Measurements from ENCODE around the gene FADS6. TPM values are rescaled to one million over a fixed set of nuclear protein-coding genes. Genes with fewer than 3 reads are reported as not detected.
A peak's percentile ranks its signal among the peaks of the same experiment; 100 is the strongest.

The FADS6 gene
- total and polyA plus RNA-seq, 2 donors, result 0.48 to 0.96 TPM

DNA sequence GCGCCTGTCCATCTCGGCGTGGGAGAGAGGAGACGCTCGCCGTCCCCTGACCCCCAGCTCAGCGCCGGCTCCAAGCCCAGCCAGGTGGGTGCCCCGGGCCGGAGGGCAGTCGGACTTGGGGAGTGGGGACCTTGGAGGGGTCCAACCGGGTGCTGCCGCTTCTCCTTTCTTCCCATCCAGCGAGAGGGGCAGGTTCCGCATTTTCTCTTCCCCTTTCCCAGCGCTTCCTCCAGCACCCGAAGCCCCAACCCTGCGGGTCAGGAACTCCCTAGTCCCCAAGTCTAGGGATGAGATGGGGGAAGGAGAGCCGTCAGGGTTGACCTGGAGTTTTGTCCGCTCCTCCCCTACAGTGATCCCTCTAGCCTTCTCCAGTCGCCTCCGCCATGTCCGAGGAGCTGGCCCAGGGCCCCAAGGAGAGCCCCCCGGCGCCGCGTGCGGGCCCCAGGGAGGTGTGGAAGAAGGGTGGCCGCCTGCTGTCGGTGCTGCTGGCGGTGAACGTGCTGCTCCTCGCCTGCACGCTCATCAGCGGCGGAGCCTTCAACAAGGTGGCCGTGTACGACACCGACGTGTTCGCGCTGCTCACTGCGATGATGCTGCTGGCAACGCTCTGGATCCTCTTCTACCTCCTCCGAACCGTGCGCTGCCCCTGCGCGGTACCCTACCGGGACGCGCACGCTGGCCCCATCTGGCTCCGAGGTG is 31.0 kb upstream of the FADS6 start, which contains the start of gene OTOP2:
OTOP2 (plus strand) TSS at position 24 of the 699 bp plus-strand sequence; CDS start at position 384, 360 bp downstream.
- Histone ChIP-seq H3K4me3 (ENCODE audit: low read depth, low read length) (peak within 1 kb of the TSS; percentile 28), H3K4me1 (ENCODE audit: insufficient read depth) (no peaks in the 10 kb centered on the region), H3K27ac (ENCODE audit: low read depth) (no peak within 1 kb of the TSS), H3K36me3 (ENCODE audit: insufficient read depth) (no peaks in the 10 kb centered on the region)
- 2% methylated on average over 54 of the region's 54 CpGs for WGBS
- no peak for DNase-seq (ENCODE audit: extremely low spot score)

DNA sequence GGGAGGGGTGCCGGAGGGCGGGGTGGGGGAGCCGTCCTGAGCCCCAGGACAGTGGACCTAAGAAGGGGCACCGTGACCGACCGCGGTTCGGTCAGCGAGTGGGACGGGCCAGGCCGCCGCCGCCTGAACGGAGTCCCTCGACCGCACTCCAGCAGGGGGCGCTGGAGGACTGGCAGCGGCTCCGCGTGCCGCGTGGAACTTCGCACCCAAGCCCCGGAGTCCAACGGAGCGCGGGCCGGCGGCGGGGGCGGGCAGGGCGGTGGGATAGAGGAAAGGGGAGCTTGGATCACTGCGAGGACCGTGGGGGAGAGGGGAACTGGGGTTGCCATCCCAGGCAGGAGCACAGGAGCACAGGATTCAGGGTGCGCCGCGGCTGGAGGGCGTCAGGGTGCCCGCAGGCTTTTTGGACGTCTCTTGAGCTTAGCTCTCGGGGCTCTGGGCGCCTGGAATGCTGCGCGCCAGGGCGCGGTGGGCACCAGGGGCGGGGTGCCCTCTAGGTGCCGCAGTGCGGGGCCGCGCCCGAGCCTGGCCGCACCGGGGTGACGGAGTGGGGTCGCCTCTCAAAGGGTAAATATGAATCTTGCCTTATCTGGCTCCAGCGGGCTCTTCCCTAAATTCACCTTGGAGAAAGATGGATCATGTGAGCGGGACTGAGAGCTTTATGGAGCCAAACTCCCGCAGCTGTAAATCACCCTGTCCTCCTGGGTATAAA is 30.3 kb upstream of the FADS6 start:
- no peak for DNase-seq (ENCODE audit: extremely low spot score)
- no peak overlapping the region for H3K27ac ChIP-seq (ENCODE audit: low read depth)
- peak overlapping the region; percentile 28 for H3K4me3 ChIP-seq (ENCODE audit: low read depth, low read length)
- H3K4me1 ChIP-seq (ENCODE audit: insufficient read depth), result no peaks in the 10 kb centered on the region
- H3K36me3 ChIP-seq (ENCODE audit: insufficient read depth), result no peaks in the 10 kb centered on the region
- 2% methylated on average over 59 of the region's 59 CpGs for whole genome bisulfite sequencing

DNA sequence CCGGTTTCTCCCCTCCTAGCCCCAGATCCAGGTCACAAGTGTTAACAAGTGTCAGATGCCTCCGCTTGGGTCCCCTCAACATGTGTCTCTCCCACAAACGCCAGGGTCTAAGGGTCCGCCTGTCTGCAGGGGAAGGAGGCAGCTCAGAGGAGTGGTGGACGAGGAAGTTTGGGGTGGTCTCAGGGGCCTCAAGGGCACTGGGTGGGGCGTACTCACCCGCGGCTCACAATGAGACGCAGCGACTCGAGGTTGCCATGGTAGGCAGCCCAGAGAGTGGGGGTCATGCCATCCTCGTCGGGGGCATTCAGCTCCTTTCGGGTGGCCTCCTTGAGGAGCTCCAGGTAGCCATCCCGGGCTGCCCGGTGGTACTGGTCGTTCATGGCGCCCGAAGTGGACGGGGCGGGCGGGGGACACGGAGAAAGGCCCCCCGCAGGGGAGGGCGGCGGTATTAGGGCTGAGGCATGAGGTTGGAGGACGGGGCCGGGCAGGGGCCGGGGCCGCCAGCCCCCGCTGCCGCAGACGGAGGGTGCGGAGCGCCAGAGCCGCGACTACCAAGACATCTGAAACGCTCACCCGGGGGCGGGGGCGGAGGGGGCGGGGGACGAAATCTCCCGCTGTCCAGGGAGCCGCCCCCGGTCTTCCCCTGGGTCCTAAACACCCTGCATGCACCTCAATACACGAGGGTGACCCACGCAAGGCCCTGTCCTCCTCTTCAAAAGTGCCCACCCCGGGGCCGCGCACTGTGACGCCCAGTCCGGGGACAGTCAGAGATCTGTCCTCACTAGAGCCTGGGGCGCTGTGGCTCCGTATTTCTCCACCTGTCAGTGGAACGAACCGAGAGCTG is 29.5 kb upstream of the FADS6 start, which contains the start of gene USH1G:
USH1G (minus strand) TSS at position 562 of the 844 bp plus-strand sequence; CDS start at position 380, 182 bp downstream.
- no peaks in the 10 kb centered on the region for H3K36me3 ChIP-seq (ENCODE audit: insufficient read depth)
- WGBS, result 5% methylated on average over 57 of the region's 57 CpGs
- peak within 1 kb of the TSS; percentile 28 for H3K4me3 ChIP-seq (ENCODE audit: low read depth, low read length)
- H3K4me1 ChIP-seq (ENCODE audit: insufficient read depth), result no peaks in the 10 kb centered on the region
- no peak within 1 kb of the TSS for H3K27ac ChIP-seq (ENCODE audit: low read depth)
- DNase-seq (ENCODE audit: extremely low spot score), result no peak

DNA sequence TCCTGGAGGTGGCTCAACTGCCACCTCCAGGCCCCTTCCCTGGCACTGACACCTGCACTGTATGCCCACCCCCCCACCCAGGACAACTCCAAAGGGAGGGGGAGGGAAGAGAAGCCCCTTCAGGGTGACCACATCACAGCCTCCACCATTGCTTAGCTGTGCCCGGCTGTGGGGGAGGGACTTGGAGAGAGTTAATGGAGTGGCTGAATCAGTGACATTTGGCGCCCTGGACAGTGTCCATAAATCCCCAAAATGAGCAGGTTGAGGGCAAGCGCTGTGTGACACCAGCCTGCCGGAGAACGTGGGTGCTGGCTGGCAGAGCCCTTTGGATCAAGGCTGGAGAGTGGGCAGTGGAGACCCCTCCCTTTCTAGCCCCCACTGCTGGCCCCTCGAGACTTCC is 28.7 kb upstream of the FADS6 start:
- H3K36me3 ChIP-seq (ENCODE audit: insufficient read depth), result no peaks in the 10 kb centered on the region
- no peak overlapping the region for H3K4me3 ChIP-seq (ENCODE audit: low read depth, low read length)
- WGBS, result 48% methylated on average over 6 of the region's 6 CpGs
- no peak overlapping the region for H3K27ac ChIP-seq (ENCODE audit: low read depth)
- no peaks in the 10 kb centered on the region for H3K4me1 ChIP-seq (ENCODE audit: insufficient read depth)
- no peak for DNase-seq (ENCODE audit: extremely low spot score)

DNA sequence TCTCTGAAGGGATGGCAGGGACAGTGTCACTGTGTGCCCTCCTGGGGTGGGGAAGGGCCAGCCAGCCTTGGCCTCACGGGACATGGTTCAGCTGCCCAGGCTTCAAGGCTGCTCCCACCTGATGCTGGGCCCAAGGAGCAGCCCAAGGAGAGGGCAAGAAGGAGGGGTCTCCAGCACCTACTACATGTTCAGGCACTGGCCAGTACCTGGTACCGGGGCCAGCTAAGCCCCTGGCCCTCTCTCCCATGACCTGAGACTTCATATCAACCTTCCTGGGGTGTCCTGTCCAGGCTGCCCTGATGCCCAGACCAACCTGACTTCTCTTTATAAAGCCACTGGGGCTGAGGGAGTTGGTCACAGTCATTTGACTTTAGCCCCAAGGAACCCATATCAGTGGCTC is 28.3 kb upstream of the FADS6 start:
- 95% methylated on average over 2 of the region's 2 CpGs for WGBS
- Histone ChIP-seq H3K4me3 (ENCODE audit: low read depth, low read length) (no peak overlapping the region), H3K4me1 (ENCODE audit: insufficient read depth) (no peaks in the 10 kb centered on the region), H3K27ac (ENCODE audit: low read depth) (no peak overlapping the region), H3K36me3 (ENCODE audit: insufficient read depth) (no peaks in the 10 kb centered on the region)
- DNase-seq (ENCODE audit: extremely low spot score), result no peak

DNA sequence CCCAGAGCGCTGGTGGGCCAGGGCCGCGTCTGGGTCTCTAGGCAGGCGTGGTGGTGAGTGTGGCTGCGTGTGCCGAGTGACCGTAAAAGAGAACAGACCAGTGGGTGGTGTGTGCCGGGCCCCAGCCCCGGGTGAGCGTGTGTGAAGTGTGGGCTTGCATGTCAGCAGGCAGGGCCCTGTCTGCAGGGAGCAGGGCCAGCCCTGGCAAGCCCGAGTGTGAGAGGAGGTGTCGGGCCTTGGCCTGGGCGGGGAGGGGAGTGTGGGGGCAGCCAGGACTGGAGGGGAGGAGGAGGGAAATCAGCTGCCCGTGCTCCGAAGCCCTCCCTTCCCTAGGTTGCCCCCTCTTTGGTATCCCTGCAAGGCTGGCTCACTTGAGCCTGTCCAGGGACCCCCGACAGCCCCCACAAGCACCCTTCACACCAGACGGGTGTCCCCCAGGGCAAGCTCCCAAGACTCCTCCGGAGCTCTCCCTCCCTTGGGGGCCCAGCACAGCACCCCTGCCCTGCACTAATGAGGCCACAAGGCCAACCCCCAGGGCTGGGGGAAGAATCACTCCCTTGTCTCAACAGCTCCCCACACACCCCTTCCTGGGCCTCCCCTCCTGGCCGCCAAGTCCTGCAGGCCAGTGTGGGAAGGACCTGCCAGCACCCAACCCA is 27.7 kb upstream of the FADS6 start:
- Histone ChIP-seq H3K36me3 (ENCODE audit: insufficient read depth) (no peaks in the 10 kb centered on the region), H3K4me1 (ENCODE audit: insufficient read depth) (no peaks in the 10 kb centered on the region), H3K4me3 (ENCODE audit: low read depth, low read length) (no peak overlapping the region), H3K27ac (ENCODE audit: low read depth) (no peak overlapping the region)
- WGBS, result 41% methylated on average over 19 of the region's 19 CpGs
- no peak for DNase-seq (ENCODE audit: extremely low spot score)

DNA sequence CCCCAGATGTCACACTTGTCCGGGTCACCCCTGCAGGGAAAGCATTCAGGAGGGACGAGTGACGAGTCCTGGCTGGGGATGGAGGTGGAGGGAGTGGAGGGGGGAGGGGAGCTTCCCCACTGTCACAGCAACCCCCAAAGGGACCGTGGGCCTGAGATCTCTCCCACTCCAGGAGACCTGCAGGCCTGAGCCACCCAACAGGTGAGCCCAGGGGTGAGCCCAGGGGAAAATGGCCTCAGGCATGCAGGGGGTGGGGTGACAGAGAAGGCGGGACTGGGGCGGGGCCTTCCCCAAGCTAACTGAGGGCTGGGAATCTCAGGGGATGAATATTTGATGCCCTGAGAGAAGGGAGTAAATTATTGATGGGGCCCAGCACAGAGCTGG is 27.2 kb upstream of the FADS6 start:
- 55% methylated on average over 6 of the region's 6 CpGs for WGBS
- Histone ChIP-seq H3K4me3 (ENCODE audit: low read depth, low read length) (no peak overlapping the region), H3K36me3 (ENCODE audit: insufficient read depth) (no peaks in the 10 kb centered on the region), H3K4me1 (ENCODE audit: insufficient read depth) (no peaks in the 10 kb centered on the region), H3K27ac (ENCODE audit: low read depth) (no peak overlapping the region)
- no peak for DNase-seq (ENCODE audit: extremely low spot score)

DNA sequence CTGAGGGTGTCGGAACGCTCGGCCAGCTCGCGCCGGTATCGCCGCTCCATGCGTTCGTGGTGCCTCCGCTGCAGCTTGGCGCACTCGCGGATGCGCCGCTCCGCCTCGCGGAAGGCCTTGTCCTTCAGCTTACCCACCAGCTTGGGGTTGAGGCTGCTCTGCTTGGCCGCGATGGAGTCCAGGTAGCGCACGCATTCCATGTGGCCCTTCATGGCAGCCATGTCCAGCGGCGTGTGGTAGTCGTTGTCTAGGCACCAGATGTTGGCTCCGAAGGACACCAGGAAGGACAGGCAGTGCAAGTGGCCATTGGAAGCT is 26.8 kb upstream of the FADS6 start:
- WGBS, result 77% methylated on average over 27 of the region's 27 CpGs
- Histone ChIP-seq H3K27ac (ENCODE audit: low read depth) (no peak overlapping the region), H3K4me1 (ENCODE audit: insufficient read depth) (no peaks in the 10 kb centered on the region), H3K4me3 (ENCODE audit: low read depth, low read length) (no peak overlapping the region), H3K36me3 (ENCODE audit: insufficient read depth) (no peaks in the 10 kb centered on the region)
- DNase-seq (ENCODE audit: extremely low spot score), result no peak

DNA sequence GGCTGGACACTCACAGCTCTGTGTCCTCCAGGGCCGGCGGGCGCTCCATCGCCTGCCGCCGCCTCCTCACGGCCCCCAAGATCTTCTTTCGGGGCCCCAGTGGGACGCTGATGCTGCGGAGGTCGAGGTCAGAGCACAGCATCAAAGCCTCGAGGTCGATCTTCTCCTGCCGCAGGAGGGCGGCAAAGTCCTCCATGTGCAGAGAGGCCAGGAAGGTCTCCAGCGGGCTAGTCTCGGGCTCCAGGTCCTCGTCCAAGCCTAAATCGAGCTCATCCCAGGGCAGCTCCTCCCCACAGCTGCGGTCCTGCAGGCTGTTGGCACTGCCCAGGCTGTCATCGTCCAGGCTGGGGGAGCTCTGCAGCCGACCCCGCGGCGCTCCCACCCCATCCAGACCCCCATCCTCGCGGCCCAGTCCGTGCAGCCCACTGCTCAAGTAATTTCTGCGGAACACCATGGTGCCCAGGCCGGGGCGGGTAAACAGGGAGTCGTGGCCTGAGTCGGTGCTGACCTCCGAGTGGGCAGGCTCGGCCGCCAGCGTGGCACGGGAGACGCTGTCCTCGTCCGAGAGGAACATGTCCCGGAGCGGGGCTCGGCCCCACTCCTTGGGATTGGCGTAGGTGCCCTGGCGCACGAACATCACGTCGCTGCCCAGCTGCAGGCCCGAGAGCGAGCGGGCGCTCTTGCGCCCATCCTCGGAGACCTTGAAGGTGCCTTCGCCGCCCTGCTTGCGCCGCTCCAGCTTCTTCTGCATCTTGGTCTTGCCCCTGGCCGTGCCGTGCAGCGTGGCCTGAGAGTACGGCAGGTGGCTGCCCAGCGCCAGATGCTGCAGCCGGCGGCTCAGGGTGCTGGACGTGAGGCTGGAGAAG is 26.2 kb upstream of the FADS6 start:
- DNase-seq (ENCODE audit: extremely low spot score), result no peak
- H3K27ac ChIP-seq (ENCODE audit: low read depth), result no peak overlapping the region
- no peak overlapping the region for H3K4me3 ChIP-seq (ENCODE audit: low read depth, low read length)
- 73% methylated on average over 67 of the region's 67 CpGs for WGBS
- no peaks in the 10 kb centered on the region for H3K4me1 ChIP-seq (ENCODE audit: insufficient read depth)
- no peaks in the 10 kb centered on the region for H3K36me3 ChIP-seq (ENCODE audit: insufficient read depth)

DNA sequence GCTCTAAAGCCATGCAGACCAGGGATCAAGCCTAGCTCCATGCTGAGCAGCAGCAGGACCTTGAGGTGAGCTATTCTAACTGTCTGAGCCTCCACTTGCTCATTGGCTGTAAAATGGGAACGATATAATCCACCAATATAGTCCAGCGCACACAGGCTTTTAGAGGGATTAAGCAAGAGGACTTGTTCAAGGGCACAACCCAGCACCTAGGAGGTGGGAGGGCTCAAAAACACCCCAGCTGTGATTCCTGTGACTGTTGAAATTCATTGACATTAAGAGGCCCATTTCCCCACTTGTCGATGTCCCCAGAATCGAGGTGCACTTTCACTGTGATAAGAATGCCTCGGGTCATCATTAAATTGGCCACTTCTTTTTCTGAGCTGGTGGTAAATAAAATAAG is 25.5 kb upstream of the FADS6 start:
- Histone ChIP-seq H3K36me3 (ENCODE audit: insufficient read depth) (no peaks in the 10 kb centered on the region), H3K4me3 (ENCODE audit: low read depth, low read length) (no peak overlapping the region), H3K4me1 (ENCODE audit: insufficient read depth) (no peaks in the 10 kb centered on the region), H3K27ac (ENCODE audit: low read depth) (no peak overlapping the region)
- WGBS, result 82% methylated on average over 5 of the region's 5 CpGs
- no peak for DNase-seq (ENCODE audit: extremely low spot score)

DNA sequence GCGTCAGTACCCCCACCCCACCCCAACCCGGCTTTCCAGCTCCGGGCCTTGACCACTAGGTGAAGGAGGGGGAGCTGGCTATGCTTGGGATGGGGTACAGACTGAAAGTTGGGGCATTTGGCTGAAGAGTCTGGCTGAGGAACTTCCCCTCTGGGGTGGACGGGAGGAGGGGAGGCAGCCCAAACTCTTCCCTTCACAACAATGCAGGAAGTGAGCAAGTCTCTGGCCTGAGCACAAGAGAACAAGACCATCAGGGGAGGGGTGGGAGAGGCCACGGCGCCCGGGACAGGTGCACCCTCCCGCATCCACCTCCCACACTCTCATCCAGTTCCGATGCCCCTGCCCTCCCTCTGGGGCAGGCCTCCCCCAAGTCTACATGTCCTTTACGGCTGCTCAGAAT is 24.0 kb upstream of the FADS6 start:
- WGBS, result 62% methylated on average over 10 of the region's 10 CpGs
- DNase-seq (ENCODE audit: extremely low spot score), result no peak
- no peaks in the 10 kb centered on the region for H3K36me3 ChIP-seq (ENCODE audit: insufficient read depth)
- H3K4me3 ChIP-seq (ENCODE audit: low read depth, low read length), result no peak overlapping the region
- no peak overlapping the region for H3K27ac ChIP-seq (ENCODE audit: low read depth)
- H3K4me1 ChIP-seq (ENCODE audit: insufficient read depth), result no peaks in the 10 kb centered on the region

DNA sequence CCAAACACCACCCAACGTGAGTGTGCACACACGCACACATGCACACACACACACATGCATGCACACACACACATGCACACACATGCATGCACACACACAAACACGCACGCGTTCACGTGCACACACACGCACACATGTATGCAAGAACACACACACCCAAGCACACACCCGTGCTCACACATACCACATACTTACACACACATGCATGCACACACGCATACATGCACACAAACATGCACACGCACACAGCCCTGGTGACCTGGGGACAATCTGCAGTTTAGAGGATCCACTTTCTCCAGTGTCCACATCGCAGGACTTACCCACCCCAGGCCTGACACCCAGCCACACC is 23.4 kb upstream of the FADS6 start:
- DNase-seq (ENCODE audit: extremely low spot score), result no peak
- H3K36me3 ChIP-seq (ENCODE audit: insufficient read depth), result no peaks in the 10 kb centered on the region
- H3K4me3 ChIP-seq (ENCODE audit: low read depth, low read length), result no peak overlapping the region
- 88% methylated on average over 11 of the region's 11 CpGs for WGBS
- no peak overlapping the region for H3K27ac ChIP-seq (ENCODE audit: low read depth)
- no peaks in the 10 kb centered on the region for H3K4me1 ChIP-seq (ENCODE audit: insufficient read depth)

All from urinary bladder (tissue), 4 donors.